HepG2 (cell line): ENCODE measurements around the gene MPC1. TPM values are rescaled to one million over a fixed set of nuclear protein-coding genes. Genes with fewer than 3 reads are reported as not detected.
"Not testable (repeated sequence)": the region's sequence is repeated elsewhere in the genome, so short reads cannot be mapped to it uniquely, and the experiment has no call there.

Experiments used
- ATAC-seq: fragments of 200-7000 bp; cut with Tn5 transposase; 3 replicates; pipeline ENCODE4 v1.9.1; 2020; ENCODE audit warnings: mild to moderate bottlenecking, moderate library complexity
- BruUV-seq: library from RNA; stranded (reverse); fragments of 400-500 nt; replicated peaks from 2 replicates; lab custom pipeline; 2021; lab: Mats Ljungman, UMichigan
- CTCF ChIA-PET: fragments of 300-600 bp; formaldehyde crosslinking; extraction: SDS; loops from one replicate; lab custom pipeline; 2021; ENCODE audit warnings: low total read pairs, inconsistent platforms, low intra/inter-chr PET ratio; lab: Yijun Ruan, JAX
- POLR2A ChIA-PET: fragments of 350-600 bp; sonication (Branson Sonifier 250); formaldehyde crosslinking; loops from one replicate; lab custom pipeline; 2020; ENCODE audit warnings: antibody characterized with exemption, inconsistent platforms; lab: Yijun Ruan, JAX
- DNase-seq: peaks from one replicate; pipeline ENCODE4 v3.0.0-alpha.2; 2015; ENCODE audit warnings: low spot score
- FAIRE-seq: peaks from 3 replicates; lab custom pipeline; 2011; peaks lifted over from hg19 to GRCh38; lab: Jason Lieb, UNC
- H2AFZ ChIP-seq: one replicate; pipeline ENCODE4 v1.6.1; 2011; ENCODE audit warnings: low read length, inconsistent platforms
- H3K27ac ChIP-seq: fragments of 300-600 bp; 3 replicates; pipeline ENCODE4 v1.8.0; 2011; ENCODE audit warnings: mixed run types, mild to moderate bottlenecking, mixed read lengths, low read length, inconsistent platforms; ENCODE audit not compliant: insufficient read depth; ENCODE audit errors: extremely low read length
- H3K27me3 ChIP-seq, 2 experiments: fragments of 200-600 bp in 1 of 2; 2 replicates in 1 of 2; 3 replicates in 1 of 2; pipeline versions ENCODE4 v1.6.0 to v1.8.0; 2011; ENCODE audit warnings: low read length in 2 of 2, mild to moderate bottlenecking in 2 of 2, moderate library complexity in 2 of 2, inconsistent platforms in 1 of 2; ENCODE audit not compliant: insufficient read depth in 2 of 2, control insufficient read depth in 1 of 2
- H3K36me3 ChIP-seq, 2 experiments: fragments of 200-600 bp in 1 of 2; replicated peaks in 1 of 2; 2 replicates in 1 of 2; 3 replicates in 1 of 2; pipeline versions ENCODE4 v1.5.1 to v1.8.0; 2011; ENCODE audit warnings: low read length in 2 of 2, inconsistent platforms in 1 of 2; ENCODE audit not compliant: insufficient read depth in 2 of 2, control insufficient read depth in 1 of 2
- H3K4me1 ChIP-seq: 2 replicates; pipeline ENCODE4 v1.5.1; 2012; ENCODE audit warnings: low read length, inconsistent platforms; ENCODE audit not compliant: insufficient read depth
- H3K4me2 ChIP-seq: 2 replicates; pipeline ENCODE4 v1.6.0; 2011; ENCODE audit warnings: low read depth, low read length, inconsistent platforms
- H3K4me3 ChIP-seq, 3 experiments: fragments of 200-600 bp in 1 of 3; sonication (generic), shearing (Covaris generic) in 1 of 3; replicated peaks in 1 of 3; 2 replicates each; pipeline ENCODE4 v1.5.1; 2011 to 2016; ENCODE audit warnings: low read length in 3 of 3, inconsistent platforms in 2 of 3, low read depth in 2 of 3, mild to moderate bottlenecking in 2 of 3, control low read depth in 1 of 3, mixed read lengths in 1 of 3; ENCODE audit not compliant: insufficient read depth in 1 of 3
- H3K79me2 ChIP-seq: one replicate; pipeline ENCODE4 v1.6.1; 2011; ENCODE audit warnings: low read length, inconsistent platforms; ENCODE audit not compliant: insufficient read depth
- H3K9ac ChIP-seq: 2 replicates; pipeline ENCODE4 v1.6.0; 2011; ENCODE audit warnings: mild to moderate bottlenecking, low read depth, low read length, inconsistent platforms; ENCODE audit not compliant: insufficient read depth
- H3K9me3 ChIP-seq: 2 replicates; pipeline ENCODE4 v1.5.1; 2012; ENCODE audit warnings: mild to moderate bottlenecking, low read length
- H4K20me1 ChIP-seq: 2 replicates; pipeline ENCODE4 v1.6.0; 2011; ENCODE audit warnings: inconsistent platforms, mild to moderate bottlenecking, low read length, moderate library complexity; ENCODE audit not compliant: insufficient read depth
- AFF4 ChIP-seq: sonication (generic); formaldehyde crosslinking; IDR thresholded peaks from 2 replicates; pipeline ENCODE4 v1.4.0; 2020; ENCODE audit warnings: missing genetic modification reagents
- ATF4 ChIP-seq, 2 experiments: fragments of 450-650 bp in 1 of 2; sonication (generic) in 1 of 2; formaldehyde crosslinking; IDR thresholded peaks; 2 replicates each; pipeline versions ENCODE4 v1.5.0 to v1.8.0; 2020 to 2022; ENCODE audit warnings: mild to moderate bottlenecking in 1 of 2, missing genetic modification reagents in 1 of 2
- CREB1 ChIP-seq, 2 experiments: fragments of 450-650 bp in 1 of 2; IDR thresholded peaks; 2 replicates each; pipeline ENCODE4 v1.6.1; 2016 to 2017; ENCODE audit warnings: control low read depth in 1 of 2, mild to moderate bottlenecking in 1 of 2, missing compliant biosample characterization in 1 of 2, missing genetic modification characterization in 1 of 2
- GTF3A ChIP-seq: sonication (generic); formaldehyde crosslinking; conservative IDR thresholded peaks from 2 replicates; pipeline ENCODE4 v1.4.0; 2020; ENCODE audit warnings: mild to moderate bottlenecking, missing genetic modification reagents
- HDAC2 ChIP-seq: sonication (generic); formaldehyde crosslinking; IDR thresholded peaks from 2 replicates; pipeline ENCODE4 v1.4.0; 2020; ENCODE audit warnings: missing genetic modification reagents
- IKZF4 ChIP-seq: sonication (generic); formaldehyde crosslinking; IDR thresholded peaks from 2 replicates; pipeline ENCODE4 v1.5.1; 2020; ENCODE audit warnings: borderline replicate concordance, mild to moderate bottlenecking, low read depth, missing genetic modification reagents; ENCODE audit errors: not compliant biosample characterization
- KDM5B ChIP-seq: sonication (generic); formaldehyde crosslinking; IDR thresholded peaks from 2 replicates; pipeline ENCODE4 v1.4.0; 2020; ENCODE audit warnings: missing genetic modification reagents, mild to moderate bottlenecking, borderline replicate concordance
- RCOR2 ChIP-seq: IDR thresholded peaks from 2 replicates; pipeline ENCODE4 v1.6.1; 2016; ENCODE audit warnings: missing biosample characterization, missing genetic modification reagents
- SMARCC2 ChIP-seq: fragments of 450-650 bp; IDR thresholded peaks from 2 replicates; pipeline ENCODE4 v1.6.1; 2017; ENCODE audit warnings: antibody characterized with exemption, mild to moderate bottlenecking
- SOX6 ChIP-seq, 2 experiments: fragments of 450-650 bp in 1 of 2; sonication (generic) in 1 of 2; formaldehyde crosslinking in 1 of 2; IDR thresholded peaks; 2 replicates each; pipeline versions ENCODE4 v1.4.0 to v1.6.1; 2017 to 2020; ENCODE audit warnings: antibody characterized with exemption in 1 of 2, mild to moderate bottlenecking in 1 of 2, missing genetic modification reagents in 1 of 2
- ZNF460 ChIP-seq: sonication (generic); formaldehyde crosslinking; IDR thresholded peaks from 2 replicates; pipeline ENCODE4 v1.5.1; 2020; ENCODE audit warnings: missing genetic modification reagents, mild to moderate bottlenecking, borderline replicate concordance
- ZNF496 ChIP-seq: sonication (generic); formaldehyde crosslinking; IDR thresholded peaks from 2 replicates; pipeline ENCODE4 v1.8.1; 2023; ENCODE audit warnings: mild to moderate bottlenecking, moderate library complexity, missing genetic modification reagents; ENCODE audit not compliant: insufficient replicate concordance
- ZNF772 ChIP-seq: sonication (generic); formaldehyde crosslinking; IDR thresholded peaks from 2 replicates; pipeline ENCODE4 v1.5.0; 2020; ENCODE audit warnings: mild to moderate bottlenecking, missing genetic modification reagents
- WGBS: methylation state at CpG from one replicate; pipeline ENCODE4 v1.1.6; 2017; ENCODE audit warnings: low lambda C conversion rate; 5-methylcytosine and 5-hydroxymethylcytosine counted together
- in situ Hi-C: cut with HindIII; loops from 2 replicates; pipeline ENCODE4 v1.10.0; 2017; ENCODE audit warnings: low pct_unique_long_range_greater_than_20kb; ENCODE audit not compliant: extremely low pct_ligation_motif_present
- intact Hi-C: fragments of 100-400 bp; cut with micrococcal nuclease; formaldehyde crosslinking; loops from one replicate; pipeline ENCODE4 v1.10.0; 2022; ENCODE audit not compliant: unreplicated experiment
- polyA plus RNA-seq, 8 experiments: library from polyadenylated mRNA; depleted of rRNA in 3 of 8; stranded (reverse) in 7 of 8; unstranded in 1 of 8; fragments of >200 nt; fragmentation: Illumina TruSeq in 4 of 8; extraction: Trizol in 4 of 8; gene quantifications; 2 replicates each; pipeline versions ENCODE4 v1.2.1 to v1.2.3, GENCODE V29; 2011 to 2016; ENCODE audit warnings: low read depth in 4 of 8, missing spikeins in 1 of 8, mixed read lengths in 1 of 8; ENCODE audit not compliant: insufficient read depth in 1 of 8
- total RNA-seq, 5 experiments: library from RNA; depleted of rRNA; stranded (reverse); fragments of >200 nt; fragmentation: Illumina TruSeq; extraction: Trizol; gene quantifications; 2 replicates each; pipeline ENCODE4 v1.2.3, GENCODE V29; 2016; ENCODE audit warnings: low read depth in 1 of 5

MPC1 gene
- total and polyA plus RNA-seq, 2 of the 13 experiments (the other 11 are each of a cell fraction or from before 2014, with no cell fraction given), result 189 to 214 TPM

DNA sequence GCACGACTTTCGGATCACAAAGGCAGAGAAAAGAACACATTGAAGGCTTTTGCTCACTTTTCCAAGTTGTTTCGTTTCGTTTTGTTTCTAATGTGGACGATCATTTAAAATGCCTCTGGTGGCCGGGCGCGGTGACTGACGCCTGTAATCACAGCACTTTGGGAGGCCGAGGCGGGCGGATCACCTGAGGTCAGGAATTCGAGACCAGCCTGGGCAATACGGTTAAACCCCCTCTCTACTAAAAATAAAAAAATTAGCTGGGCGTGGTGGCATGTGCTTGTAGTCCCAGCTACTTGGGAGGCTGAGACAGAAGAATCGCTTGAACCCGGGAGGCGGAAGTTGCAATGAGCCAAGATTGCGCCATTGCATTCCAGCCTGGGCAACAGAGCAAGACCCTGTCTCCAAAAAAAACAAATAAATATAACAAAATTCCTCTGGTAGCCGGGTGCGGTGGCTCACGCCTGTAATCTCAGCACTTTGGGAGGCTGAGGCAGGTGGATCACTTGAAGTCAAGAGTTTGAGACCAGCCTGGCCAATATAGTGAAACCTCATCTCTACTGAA lies 1.1 kb upstream of the MPC1 start (continued):
- TF ChIP-seq ATF4 (CRISPR knock-in tag; IDR thresholded peaks at IDR 0.05) (0 out of 4 replicates have a peak, but pooled peaks of 1 of the 2 experiments have one; percentile 37), RCOR2 (CRISPR knock-in tag) (peak; percentile 86), SOX6 (CRISPR knock-in tag; IDR thresholded peaks at IDR 0.05) (peak; percentile 57), ZNF460 (CRISPR knock-in tag) (peak; percentile 88)
- TF ChIP-seq SOX6 (IDR thresholded peaks at IDR 0.05), result not testable (repeated sequence)

DNA sequence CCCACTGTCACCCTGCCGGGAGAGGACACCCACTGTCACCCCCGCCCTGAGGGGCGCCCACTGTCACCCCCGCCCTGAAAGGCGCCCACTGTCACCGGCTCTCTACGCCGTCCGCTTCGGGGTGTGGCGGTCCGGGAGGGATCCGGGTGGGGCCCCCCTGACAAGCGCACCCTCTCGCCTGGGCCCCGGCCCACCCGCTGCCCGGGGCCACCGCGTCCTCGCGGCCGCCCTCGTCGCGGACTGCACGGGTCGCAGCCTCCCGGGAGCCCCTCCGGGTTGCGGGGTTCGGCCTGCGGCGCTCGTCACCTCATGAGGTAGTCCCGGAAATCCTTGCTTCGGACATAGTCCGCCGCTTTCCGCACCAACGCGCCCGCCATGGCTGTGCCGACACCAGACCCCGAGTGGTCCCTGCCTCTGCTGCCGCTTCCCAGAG lies 224 bp downstream of the MPC1 start:
- intact Hi-C loops (loop anchor here (1.0 to 5.0 kb wide), 3 partner anchors 18 to 105 kb away; no protein-coding TSS in a partner anchor), in situ Hi-C loops (no loop called here)
- CTCF ChIA-PET, result interaction anchor here (1.3 to 3.2 kb wide), 5 partner anchors 18 to 107 kb away, joined by 5 to 20 read pairs (median 17); no protein-coding TSS in a partner anchor
- ATAC-seq (no peak; the same call in 2 of the 3 replicates), FAIRE-seq (no peak), DNase-seq (no peak)
- no peaks in the 10 kb centered on the region for H3K9me3 ChIP-seq
- H3K9ac ChIP-seq, result peak overlapping the region; percentile 86
- H2AFZ ChIP-seq, result no peak overlapping the region
- peak overlapping the region; percentile 78 for H3K27ac ChIP-seq
- BruUV-seq, result no TSS peak
- peak overlapping the region; percentile 98 to 100 (median 99) for H3K4me3 ChIP-seq
- H3K36me3 ChIP-seq, result 0 out of 5 replicates have a peak, but pooled peaks cover 0 to 1% of the 10 kb centered on the region in 2 experiments
- peaks cover 69% of the 10 kb centered on the region for H3K4me1 ChIP-seq
- H3K4me2 ChIP-seq, result peak overlapping the region; percentile 97
- no peaks in the 10 kb centered on the region; a peak in 1 of 5 replicates for H3K27me3 ChIP-seq
- POLR2A ChIA-PET, result interaction anchor here (1.9 to 3.9 kb wide), 2 partner anchors 17 to 18 kb away, joined by 18 to 29 read pairs; no protein-coding TSS in a partner anchor
- H3K79me2 ChIP-seq, result peaks cover 57% of the 10 kb centered on the region
- WGBS, result 0% methylated on average over 16 of the region's 46 CpGs
- no peaks in the 10 kb centered on the region; the same call in 1 of the 2 replicates for H4K20me1 ChIP-seq
- TF ChIP-seq CREB1 (IDR thresholded peaks at IDR 0.05), result no peak
- no peak for TF ChIP-seq CREB1 (CRISPR knock-in tag; IDR thresholded peaks at IDR 0.05)
- no peak for TF ChIP-seq HDAC2 (CRISPR knock-in tag)
- no peak for TF ChIP-seq AFF4 (CRISPR knock-in tag)
- no peak for TF ChIP-seq ZNF772
- no peak for TF ChIP-seq GTF3A (CRISPR knock-in tag)
- 0 out of 2 replicates have a peak, but pooled peaks have one; percentile 6 for TF ChIP-seq KDM5B (CRISPR knock-in tag)
- no peak for TF ChIP-seq ZNF496 (CRISPR knock-in tag)
- TF ChIP-seq SMARCC2, result no peak
- TF ChIP-seq IKZF4, result no peak
